Measurements from ENCODE around the gene PKP4. TPM values are rescaled to one million over a fixed set of nuclear protein-coding genes. Genes with fewer than 3 reads are reported as not detected.
"Not testable (repeated sequence)": the region's sequence is repeated elsewhere in the genome, so short reads cannot be mapped to it uniquely, and the experiment has no call there.

The PKP4 gene
- total and polyA plus RNA-seq, 7 donors = 6.8 to 23.8 (median 18.0) TPM

GRCh38 chr2:158702740-158703139 lies 246.0 kb downstream of the PKP4 start:
- Histone ChIP-seq H3K27me3 (ENCODE audit: insufficient read depth in 3 of 3, low read length in 2 of 3) (no peaks in the 10 kb centered on the region), H3K36me3 (ENCODE audit: insufficient read depth in 1 of 2, low read depth in 1 of 2) (no peaks in the 10 kb centered on the region), H3K27ac (no peak overlapping the region), H3K9me3 (peaks cover 7% of the 10 kb centered on the region), H3K4me1 (no peaks in the 10 kb centered on the region), H3K4me3 (no peak overlapping the region)
- TF ChIP-seq, protein P1, sequence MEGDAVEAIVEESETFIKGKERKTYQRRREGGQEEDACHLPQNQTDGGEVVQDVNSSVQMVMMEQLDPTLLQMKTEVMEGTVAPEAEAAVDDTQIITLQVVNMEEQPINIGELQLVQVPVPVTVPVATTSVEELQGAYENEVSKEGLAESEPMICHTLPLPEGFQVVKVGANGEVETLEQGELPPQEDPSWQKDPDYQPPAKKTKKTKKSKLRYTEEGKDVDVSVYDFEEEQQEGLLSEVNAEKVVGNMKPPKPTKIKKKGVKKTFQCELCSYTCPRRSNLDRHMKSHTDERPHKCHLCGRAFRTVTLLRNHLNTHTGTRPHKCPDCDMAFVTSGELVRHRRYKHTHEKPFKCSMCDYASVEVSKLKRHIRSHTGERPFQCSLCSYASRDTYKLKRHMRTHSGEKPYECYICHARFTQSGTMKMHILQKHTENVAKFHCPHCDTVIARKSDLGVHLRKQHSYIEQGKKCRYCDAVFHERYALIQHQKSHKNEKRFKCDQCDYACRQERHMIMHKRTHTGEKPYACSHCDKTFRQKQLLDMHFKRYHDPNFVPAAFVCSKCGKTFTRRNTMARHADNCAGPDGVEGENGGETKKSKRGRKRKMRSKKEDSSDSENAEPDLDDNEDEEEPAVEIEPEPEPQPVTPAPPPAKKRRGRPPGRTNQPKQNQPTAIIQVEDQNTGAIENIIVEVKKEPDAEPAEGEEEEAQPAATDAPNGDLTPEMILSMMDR (IDR thresholded peaks at IDR 0.05) = no peak
- DNase-seq = no peak
- ATAC-seq = no peak
- intact Hi-C loops (cut with DNase I) = no loop called here
- WGBS, 3 donors = 76 to 86% (median 83%) methylated on average over 9 of the region's 9 CpGs

DNA sequence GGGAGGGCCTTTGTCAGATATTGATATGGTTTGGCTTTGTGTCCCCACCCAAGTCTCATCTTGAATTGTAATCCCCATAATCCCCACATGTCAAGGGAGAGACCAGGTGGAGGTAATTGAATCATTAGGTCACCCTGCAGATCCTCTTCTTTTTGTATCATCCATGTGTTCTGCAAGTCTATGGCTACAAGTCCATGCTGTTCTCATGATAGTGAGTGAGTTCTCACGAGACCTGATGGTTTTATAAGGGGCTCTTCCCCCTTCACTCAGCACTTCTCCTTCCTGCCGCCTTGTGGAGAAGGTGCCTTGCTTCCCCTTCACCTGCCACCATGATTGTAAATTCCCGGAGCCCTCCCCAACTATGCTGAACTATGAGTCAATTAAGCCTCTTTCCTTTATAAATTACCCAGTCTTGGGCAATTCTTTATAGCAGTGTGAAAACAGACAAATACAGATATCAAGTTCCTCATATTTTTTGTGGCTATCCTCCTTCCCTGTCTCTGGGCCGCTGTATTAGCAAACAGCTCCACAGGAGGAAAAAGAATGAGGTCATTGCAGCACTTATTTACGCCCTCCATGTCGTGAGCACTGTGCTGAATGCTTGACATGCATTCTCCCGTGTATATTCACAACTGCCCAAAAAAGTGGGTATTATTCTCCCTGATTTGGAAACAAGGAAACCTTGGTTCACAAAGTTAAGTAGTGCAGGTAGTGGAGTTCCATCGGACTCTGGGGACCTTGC lies 248.1 kb downstream of the PKP4 start:
- DNase-seq; H3K27ac ChIP-seq; intact Hi-C loops (cut with DNase I); ATAC-seq; H3K4me1 ChIP-seq; H3K9me3 ChIP-seq; H3K27me3 ChIP-seq (ENCODE audit: insufficient read depth in 3 of 3, low read length in 2 of 3); H3K4me3 ChIP-seq; H3K36me3 ChIP-seq (ENCODE audit: insufficient read depth in 1 of 2, low read depth in 1 of 2): not testable (repeated sequence)
- 91 to 93% (median 92%) methylated on average over 8 of the region's 8 CpGs for WGBS, 3 donors

- intact Hi-C loops (cut with DNase I) = no loop called here
- 94 to 97% (median 97%) methylated on average over 5 of the region's 5 CpGs for WGBS, 3 donors
- H3K4me3 ChIP-seq = no peak overlapping the region
- no peaks in the 10 kb centered on the region for H3K9me3 ChIP-seq
- TF ChIP-seq, protein P1 (IDR thresholded peaks at IDR 0.05) = no peak
- no peaks in the 10 kb centered on the region for H3K27me3 ChIP-seq (ENCODE audit: insufficient read depth in 3 of 3, low read length in 2 of 3)
- H3K27ac ChIP-seq = no peak overlapping the region
- no peaks in the 10 kb centered on the region for H3K36me3 ChIP-seq (ENCODE audit: insufficient read depth in 1 of 2, low read depth in 1 of 2)
- DNase-seq = no peak
- H3K4me1 ChIP-seq = no peaks in the 10 kb centered on the region
- no peak for ATAC-seq
These were observed 256.2 kb downstream of the PKP4 start for GRCh38 chr2:158712791-158713522.

- no peaks in the 10 kb centered on the region for H3K4me1 ChIP-seq
- WGBS, 3 donors = 96 to 98% (median 97%) methylated on average over 2 of the region's 2 CpGs
- H3K9me3 ChIP-seq = no peaks in the 10 kb centered on the region
- ATAC-seq (no peak), DNase-seq (no peak)
- H3K36me3 ChIP-seq (ENCODE audit: insufficient read depth in 1 of 2, low read depth in 1 of 2) = no peaks in the 10 kb centered on the region
- TF ChIP-seq, protein P1 (IDR thresholded peaks at IDR 0.05) = no peak
- intact Hi-C loops (cut with DNase I) = no loop called here
- no peaks in the 10 kb centered on the region for H3K27me3 ChIP-seq (ENCODE audit: insufficient read depth in 3 of 3, low read length in 2 of 3)
- H3K4me3 ChIP-seq = no peak overlapping the region
- H3K27ac ChIP-seq = no peak overlapping the region
These were observed 256.9 kb downstream of the PKP4 start for GRCh38 chr2:158713523-158714138.

- no peaks in the 10 kb centered on the region for H3K9me3 ChIP-seq
- H3K27me3 ChIP-seq (ENCODE audit: insufficient read depth in 3 of 3, low read length in 2 of 3) = no peaks in the 10 kb centered on the region
- intact Hi-C loops (cut with DNase I) = no loop called here
- no peaks in the 10 kb centered on the region for H3K4me1 ChIP-seq
- no peak overlapping the region for H3K27ac ChIP-seq
- no peaks in the 10 kb centered on the region for H3K36me3 ChIP-seq (ENCODE audit: insufficient read depth in 1 of 2, low read depth in 1 of 2)
- WGBS, 3 donors = 56 to 68% (median 57%) methylated on average over 4 of the region's 4 CpGs
- TF ChIP-seq, protein P1 (IDR thresholded peaks at IDR 0.05) = no peak
- ATAC-seq (no peak), DNase-seq (no peak)
- no peak overlapping the region for H3K4me3 ChIP-seq
These were observed 257.7 kb downstream of the PKP4 start for GRCh38 chr2:158714420-158714819.
